GM12878 (cell line): ENCODE data around the gene DAB2IP. TPM values are rescaled to one million over a fixed set of nuclear protein-coding genes. Genes with fewer than 3 reads are reported as not detected.

Source experiments
- ATAC-seq: fragments of 200-7000 bp; cut with Tn5 transposase; 3 replicates; pipeline ENCODE4 v1.9.1; 2020; ENCODE audit warnings: mild to moderate bottlenecking, moderate library complexity
- BruUV-seq: library from RNA; stranded (reverse); fragments of 400-500 nt; replicated peaks from 2 replicates; lab custom pipeline; 2021; lab: Mats Ljungman, UMichigan
- CTCF ChIA-PET: fragments of 300-600 bp; sonication (Branson Sonifier 250); formaldehyde crosslinking; extraction: SDS; loops from one replicate; lab custom pipeline; 2021; ENCODE audit warnings: inconsistent platforms; lab: Yijun Ruan, JAX
- POLR2A ChIA-PET: fragments of 350-600 bp; formaldehyde crosslinking; extraction: SDS; loops from one replicate; lab custom pipeline; 2021; ENCODE audit warnings: inconsistent platforms; lab: Charles Lee
- RAD21 ChIA-PET: fragments of 300-600 bp; sonication (Branson Sonifier 250); formaldehyde crosslinking; loops from one replicate; lab custom pipeline; 2023; ENCODE audit warnings: antibody characterized with exemption; ENCODE audit not compliant: unreplicated experiment; lab: Charles Lee
- SMC1A ChIA-PET: fragments of 300-600 bp; sonication (Branson Sonifier 250); formaldehyde crosslinking; loops from one replicate; lab custom pipeline; 2023; ENCODE audit not compliant: unreplicated experiment, uncharacterized antibody; lab: Charles Lee
- DNase-seq: peaks from one replicate; pipeline ENCODE4 v3.0.0-alpha.2; 2011; ENCODE audit warnings: low read depth, low spot score
- FAIRE-seq: peaks from 3 replicates; lab custom pipeline; 2011; peaks lifted over from hg19 to GRCh38; lab: Jason Lieb, UNC
- H2AFZ ChIP-seq: 2 replicates; pipeline ENCODE4 v1.6.0; 2011; ENCODE audit warnings: low read depth, low read length, control low read depth; ENCODE audit not compliant: control insufficient read depth
- H3K27ac ChIP-seq: 2 replicates; pipeline ENCODE4 v1.5.1; 2011; ENCODE audit warnings: control low read depth; ENCODE audit not compliant: control insufficient read depth, insufficient read depth
- H3K27me3 ChIP-seq, 2 experiments: replicated peaks in 1 of 2; 2 replicates each; pipeline versions ENCODE4 v1.6.0 to v1.6.1; 2011; ENCODE audit warnings: low read length in 1 of 2; ENCODE audit not compliant: control insufficient read depth in 2 of 2, insufficient read depth in 2 of 2
- H3K36me3 ChIP-seq, 2 experiments: 2 replicates each; pipeline ENCODE4 v1.5.1; 2011; ENCODE audit warnings: low read length in 1 of 2; ENCODE audit not compliant: control insufficient read depth in 2 of 2, insufficient read depth in 2 of 2
- H3K4me1 ChIP-seq: 2 replicates; pipeline ENCODE4 v1.6.1; 2011; ENCODE audit warnings: mild to moderate bottlenecking, low read length, moderate library complexity, mixed read lengths; ENCODE audit not compliant: control insufficient read depth, insufficient read depth
- H3K4me2 ChIP-seq: 2 replicates; pipeline ENCODE4 v1.6.0; 2011; ENCODE audit warnings: control low read depth; ENCODE audit not compliant: control insufficient read depth, insufficient read depth
- H3K4me3 ChIP-seq: fragments of 200-600 bp; sonication (generic); 2 replicates; pipeline ENCODE4 v1.5.1; 2016
- H3K79me2 ChIP-seq: 2 replicates; pipeline ENCODE4 v1.6.0; 2011; ENCODE audit warnings: low read length; ENCODE audit not compliant: control insufficient read depth, insufficient read depth
- H3K9ac ChIP-seq: 2 replicates; pipeline ENCODE4 v1.8.0; 2011; ENCODE audit warnings: low read length, control low read depth, mixed read lengths; ENCODE audit not compliant: control insufficient read depth, insufficient read depth
- H3K9me3 ChIP-seq: replicated peaks from 3 replicates; pipeline ENCODE4 v1.5.1; 2011; ENCODE audit warnings: mild to moderate bottlenecking, low read length; ENCODE audit not compliant: control insufficient read depth, insufficient read depth
- H4K20me1 ChIP-seq: 2 replicates; pipeline ENCODE4 v1.6.0; 2011; ENCODE audit not compliant: control insufficient read depth, insufficient read depth
- CREM ChIP-seq: IDR thresholded peaks from 2 replicates; pipeline ENCODE4 v1.6.1; 2014; ENCODE audit warnings: antibody characterized with exemption, low read depth
- EED ChIP-seq: sonication (generic); IDR thresholded peaks from 2 replicates; pipeline ENCODE4 v1.6.1; 2016; ENCODE audit warnings: antibody characterized with exemption, low read depth
- GABPA ChIP-seq: IDR thresholded peaks from 2 replicates; pipeline ENCODE4 v1.6.1; 2014; ENCODE audit warnings: antibody characterized with exemption, low read depth, mild to moderate bottlenecking, inconsistent platforms
- HDAC6 ChIP-seq: fragments of 200-600 bp; sonication (generic); IDR thresholded peaks from one replicate; pipeline ENCODE4 v1.8.0; 2017; ENCODE audit warnings: antibody characterized with exemption; ENCODE audit not compliant: unreplicated experiment
- POLR2AphosphoS2 ChIP-seq: IDR thresholded peaks from 2 replicates; pipeline ENCODE4 v1.6.1; 2011; ENCODE audit warnings: low read depth, mild to moderate bottlenecking, low read length, improper control_type of control experiment, moderate library complexity
- RAD21 ChIP-seq: IDR thresholded peaks from 2 replicates; pipeline ENCODE4 v1.6.1; 2011; ENCODE audit warnings: mild to moderate bottlenecking, low read depth, low read length, moderate library complexity; ENCODE audit not compliant: insufficient read depth
- SIX5 ChIP-seq: IDR thresholded peaks from 2 replicates; pipeline ENCODE4 v1.6.1; 2011; ENCODE audit warnings: mild to moderate bottlenecking, low read depth, low read length, moderate library complexity; ENCODE audit not compliant: severe bottlenecking
- SREBF2 ChIP-seq: IDR thresholded peaks from 2 replicates; pipeline ENCODE4 v1.6.1; 2012; ENCODE audit warnings: mild to moderate bottlenecking, low read length
- ZNF207 ChIP-seq: fragments of 450-650 bp; IDR thresholded peaks from 2 replicates; pipeline ENCODE4 v1.6.1; 2014; ENCODE audit warnings: antibody characterized with exemption, mild to moderate bottlenecking, borderline replicate concordance
- ZNF384 ChIP-seq: IDR thresholded peaks from 2 replicates; pipeline ENCODE4 v1.6.1; 2012; ENCODE audit warnings: low read depth, mild to moderate bottlenecking, low read length, improper control_type of control experiment, borderline replicate concordance
- WGBS: methylation state at CpG from one replicate; pipeline ENCODE4 v1.1.6; 2016; ENCODE audit warnings: low lambda C conversion rate; ENCODE audit not compliant: insufficient replicate concordance, insufficient coverage; ENCODE audit errors: missing lambda C conversion rate; 5-methylcytosine and 5-hydroxymethylcytosine counted together
- in situ Hi-C: fragments of 300-500 bp; cut with MboI; formaldehyde crosslinking; loops from 9 replicates; pipeline ENCODE4 v1.14.3; 2018; ENCODE audit warnings: mixed read lengths
- intact Hi-C: fragments of 100-400 bp; cut with micrococcal nuclease; formaldehyde crosslinking; loops from one replicate; pipeline ENCODE4 v1.14.2; 2022; ENCODE audit not compliant: unreplicated experiment
- polyA plus RNA-seq, 11 experiments: library from polyadenylated mRNA; depleted of rRNA in 4 of 11; unstranded in 6 of 11; stranded (reverse) in 5 of 11; fragments of >200 nt; fragmentation: Nextera tagmentation in 4 of 11; fragmentation: Illumina TruSeq in 1 of 11; extraction: Ambion mirVana in 4 of 11; extraction: Trizol in 1 of 11; gene quantifications; 1 replicate in 1 of 11; 2 replicates in 10 of 11; pipeline versions ENCODE4 v1.2.1 to v1.2.3, GENCODE V29; 2011 to 2016; ENCODE audit warnings: inconsistent platforms in 2 of 11, missing spikeins in 2 of 11, low read depth in 1 of 11
- total RNA-seq, 4 experiments: library from RNA; depleted of rRNA in 3 of 4; stranded (reverse); fragments of >200 nt in 3 of 4; fragmentation: Illumina TruSeq in 1 of 4; extraction: Trizol in 1 of 4; gene quantifications; 2 replicates each; pipeline versions ENCODE4 v1.2.1 to v1.2.3, GENCODE V29; 2013 to 2021

DAB2IP gene
- total and polyA plus RNA-seq, 10 of the 15 experiments (the other 5 are each of a cell fraction or from before 2014, with no cell fraction given) = 0.03 to 0.38 (median 0.14) TPM; not detected in 6

GRCh38 chr9:121675381-121675780 lies 23.9 kb downstream of the DAB2IP start:
- Histone ChIP-seq H3K27me3 (peaks cover 2 to 5% of the 10 kb centered on the region in 2 experiments; a peak in 1 of 4 replicates), H3K9ac (no peak overlapping the region), H3K4me3 (no peak overlapping the region), H3K4me1 (no peaks in the 10 kb centered on the region), H2AFZ (no peak overlapping the region), H4K20me1 (no peaks in the 10 kb centered on the region), H3K9me3 (no peaks in the 10 kb centered on the region), H3K36me3 (no peaks in the 10 kb centered on the region), H3K4me2 (no peak overlapping the region), H3K79me2 (no peaks in the 10 kb centered on the region), H3K27ac (no peak overlapping the region)
- ATAC-seq = no peak
- POLR2A ChIA-PET = no interaction called here
- SMC1A ChIA-PET = no interaction called here
- in situ Hi-C loops (no loop called here), intact Hi-C loops (no loop called here)
- no peak for DNase-seq
- TF ChIP-seq ZNF384 (no peak), SIX5 (no peak), RAD21 (no peak), POLR2AphosphoS2 (no peak), GABPA (no peak), CREM (no peak), SREBF2 (no peak), EED (no peak), HDAC6 (no peak), ZNF207 (no peak)
- RAD21 ChIA-PET = no interaction called here
- FAIRE-seq = no peak
- WGBS = 8% methylated on average over 6 of the region's 6 CpGs
- CTCF ChIA-PET = no interaction called here
- BruUV-seq = no TSS peak
